ENCODE measurements around the gene SERPINB1. TPM values are rescaled to one million over a fixed set of nuclear protein-coding genes. Genes with fewer than 3 reads are reported as not detected.

SERPINB1 gene
- total RNA-seq, 1 experiment from 2014 or later, result 18.4 TPM

GRCh38 chr6:2820415-2820814, 21.2 kb downstream of the SERPINB1 start:
- Histone ChIP-seq H3K18ac (ENCODE audit: insufficient read length, low read depth, low read length) (no peak overlapping the region), H3K23me2 (ENCODE audit: insufficient read length, low read depth, low read length, poor library complexity, severe bottlenecking) (no peaks in the 10 kb centered on the region), H2AFZ (ENCODE audit: low read length) (no peak overlapping the region), H3K9me3 (ENCODE audit: control insufficient read depth, low read depth, low read length) (no peaks in the 10 kb centered on the region), H2BK5ac (ENCODE audit: insufficient read length, low read length) (no peak overlapping the region), H3K23ac (ENCODE audit: insufficient read length, low read depth, low read length) (no peak overlapping the region), H3T11ph (ENCODE audit: low read length) (no peak overlapping the region), H3K4ac (ENCODE audit: low read depth, low read length) (no peak overlapping the region), H3K56ac (ENCODE audit: insufficient read length, low read depth, low read length) (no peak overlapping the region), H2BK120ac (ENCODE audit: low read depth, low read length, poor library complexity, severe bottlenecking) (no peak overlapping the region), H3K79me2 (ENCODE audit: insufficient read depth, low read length) (no peaks in the 10 kb centered on the region), H2AK5ac (ENCODE audit: insufficient read length, low read length) (no peak overlapping the region), H3K79me1 (ENCODE audit: insufficient read depth, low read depth, low read length, poor library complexity, severe bottlenecking) (no peaks in the 10 kb centered on the region), H4K5ac (ENCODE audit: insufficient read length, low read depth, low read length) (no peak overlapping the region), H2BK15ac (ENCODE audit: low read depth, low read length) (no peak overlapping the region), H2BK20ac (ENCODE audit: low read depth, low read length, poor library complexity, severe bottlenecking) (no peak overlapping the region), H3K14ac (ENCODE audit: insufficient read depth, low read length) (no peak overlapping the region), H3K4me2 (ENCODE audit: insufficient read depth, insufficient read length, low read length) (no peak overlapping the region), H3K9ac (ENCODE audit: extremely low read depth, insufficient read length, low read length) (no peak overlapping the region), H4K91ac (ENCODE audit: insufficient read length, low read depth, low read length) (no peak overlapping the region), H2BK12ac (ENCODE audit: insufficient read length, low read depth, low read length) (no peak overlapping the region), H3K27me3 (ENCODE audit: insufficient read depth, low read length) (no peaks in the 10 kb centered on the region), H4K20me1 (ENCODE audit: control insufficient read depth, insufficient read depth, insufficient read length) (no peaks in the 10 kb centered on the region), H4K8ac (replicated peaks; ENCODE audit: insufficient read length, low read depth, low read length) (no peak overlapping the region), H3K27ac (ENCODE audit: insufficient read length, low read depth, low read length) (no peak overlapping the region), H3K4me1 (ENCODE audit: insufficient read depth, low read length) (no peaks in the 10 kb centered on the region)
- H3K27ac Mint-ChIP-seq, result no peak overlapping the region; a peak in 1 of 7 replicates
- H3K36me3 Mint-ChIP-seq (ENCODE audit: insufficient read depth in 1 of 3, low read depth in 3 of 3), result peaks cover 0 to 9% (median 1%) of the 10 kb centered on the region in 3 experiments; a peak in 5 of 7 replicates
- no CpG with 5 or more reads among the region's 2 CpGs for WGBS (ENCODE audit: extremely low coverage, insufficient read length, low lambda C conversion rate)
- no peaks in the 10 kb centered on the region; the same call in 1 of the 2 replicates for H3K27me3 Mint-ChIP-seq (ENCODE audit: low read depth)
- no peaks in the 10 kb centered on the region for H3K4me1 Mint-ChIP-seq
- H3K9me3 Mint-ChIP-seq, result peaks cover 14 to 15% of the 10 kb centered on the region in 2 experiments
- H3K4me3 Mint-ChIP-seq, result no peak overlapping the region
- DNase-seq, result no peak
- TF ChIP-seq, protein P1, sequence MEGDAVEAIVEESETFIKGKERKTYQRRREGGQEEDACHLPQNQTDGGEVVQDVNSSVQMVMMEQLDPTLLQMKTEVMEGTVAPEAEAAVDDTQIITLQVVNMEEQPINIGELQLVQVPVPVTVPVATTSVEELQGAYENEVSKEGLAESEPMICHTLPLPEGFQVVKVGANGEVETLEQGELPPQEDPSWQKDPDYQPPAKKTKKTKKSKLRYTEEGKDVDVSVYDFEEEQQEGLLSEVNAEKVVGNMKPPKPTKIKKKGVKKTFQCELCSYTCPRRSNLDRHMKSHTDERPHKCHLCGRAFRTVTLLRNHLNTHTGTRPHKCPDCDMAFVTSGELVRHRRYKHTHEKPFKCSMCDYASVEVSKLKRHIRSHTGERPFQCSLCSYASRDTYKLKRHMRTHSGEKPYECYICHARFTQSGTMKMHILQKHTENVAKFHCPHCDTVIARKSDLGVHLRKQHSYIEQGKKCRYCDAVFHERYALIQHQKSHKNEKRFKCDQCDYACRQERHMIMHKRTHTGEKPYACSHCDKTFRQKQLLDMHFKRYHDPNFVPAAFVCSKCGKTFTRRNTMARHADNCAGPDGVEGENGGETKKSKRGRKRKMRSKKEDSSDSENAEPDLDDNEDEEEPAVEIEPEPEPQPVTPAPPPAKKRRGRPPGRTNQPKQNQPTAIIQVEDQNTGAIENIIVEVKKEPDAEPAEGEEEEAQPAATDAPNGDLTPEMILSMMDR (conservative IDR thresholded peaks at IDR 0.05), result no peak
